ENCODE data around the gene ZNF175.

Gene ZNF175

DNA sequence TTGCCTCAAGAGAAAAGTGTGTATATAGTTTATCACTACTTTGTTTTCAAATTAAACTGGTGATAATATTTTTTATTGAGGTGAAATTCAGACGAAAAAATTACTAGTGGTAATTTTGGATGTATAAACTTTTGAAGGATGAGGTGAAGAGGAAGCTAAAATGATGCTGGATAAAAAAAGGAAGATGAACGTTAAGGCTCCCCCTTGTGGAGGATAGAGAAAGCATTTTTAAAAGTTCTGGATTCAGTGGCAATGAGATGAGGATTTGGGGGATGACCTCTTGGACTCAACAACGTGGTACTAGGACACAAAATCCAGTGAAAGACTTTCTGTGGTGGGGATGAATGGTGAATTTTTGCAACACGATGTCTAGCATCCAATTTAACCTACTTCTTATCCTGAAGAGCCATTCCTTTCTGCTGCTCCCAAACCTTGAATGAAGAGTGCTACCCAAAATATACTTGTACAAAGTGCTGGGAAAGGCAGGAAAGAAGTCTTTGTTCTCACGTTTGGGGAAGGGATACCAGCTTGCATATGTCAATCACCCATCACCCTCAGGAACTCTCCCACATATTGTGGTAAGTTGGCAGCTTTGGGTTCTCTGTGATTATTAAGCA lies 66.4 kb downstream of the ZNF175 start:
- no peak for DNase-seq

DNA sequence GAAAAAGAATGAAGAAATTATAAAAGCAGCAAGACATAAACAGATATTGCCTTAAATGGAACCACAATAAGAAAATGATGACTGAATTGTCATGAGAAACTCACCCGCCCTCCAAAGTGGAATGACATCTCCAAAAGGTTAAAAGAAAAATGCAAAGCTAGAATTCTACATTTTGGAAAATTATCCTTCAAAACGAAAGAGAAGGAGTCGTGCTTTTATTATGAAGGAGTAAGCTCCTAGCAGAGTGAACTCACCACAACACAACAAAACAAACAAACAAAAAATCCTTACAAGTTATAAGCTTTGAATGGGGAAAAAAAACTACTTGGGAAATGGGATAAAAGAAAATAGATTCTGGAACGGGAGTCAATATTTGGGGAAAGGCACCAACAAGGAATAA lies 68.8 kb downstream of the ZNF175 start:
- no peak for DNase-seq

DNA sequence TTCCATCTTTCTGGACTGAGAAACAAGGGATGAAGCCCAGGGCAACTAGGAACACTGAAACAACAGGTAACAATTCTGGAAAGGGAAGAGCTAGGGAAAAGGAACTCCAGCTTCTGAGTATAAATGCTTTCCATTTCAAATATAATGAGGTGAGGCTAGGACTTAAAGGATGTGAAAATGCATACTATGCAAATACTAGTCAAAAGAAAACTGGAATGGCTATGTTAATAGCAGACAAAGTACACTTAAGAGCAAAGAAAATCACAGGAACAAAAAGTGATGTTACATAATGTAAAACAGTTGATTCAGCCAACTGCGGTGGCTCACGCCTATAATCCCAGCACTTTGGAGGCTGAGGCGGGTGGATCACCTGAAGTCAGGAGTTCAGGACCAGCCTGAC lies 69.3 kb downstream of the ZNF175 start:
- DNase-seq: no peak

DNA sequence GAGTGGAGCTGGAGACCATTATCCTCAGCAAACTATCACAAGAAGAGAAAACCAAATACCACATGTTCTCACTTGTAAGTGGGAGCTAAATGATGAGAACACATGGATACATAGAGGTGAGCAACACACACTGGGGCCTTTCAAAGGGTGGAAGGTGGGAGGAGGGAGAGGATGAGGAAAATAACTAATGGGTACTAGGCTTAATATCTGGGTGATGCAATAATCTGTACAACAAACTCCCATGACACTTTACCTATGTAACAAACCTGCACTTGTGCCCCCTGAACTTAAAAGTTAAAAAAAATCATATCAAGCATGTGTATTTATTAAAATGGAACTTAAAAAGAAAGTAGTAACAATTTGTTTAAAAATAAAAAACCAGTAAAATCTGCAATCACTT lies 70.6 kb downstream of the ZNF175 start:
- DNase-seq: no peak

Measured in NCI-H2029 treated with DMSO at 0.1 percent for 48 hours (cell line).